Stimulated activated CD8-positive, alpha-beta memory T cell treated with anti-CD3 and anti-CD28 coated beads, Interleukin-15, amount 100 ng/mL, for 1 hour (primary cell): ENCODE results near the gene SMIM35.

Experiments
- DNase-seq: peaks from one replicate; pipeline ENCODE4 v3.0.0-alpha.2; 2020; ENCODE audit warnings: low read depth

SMIM35 gene

GRCh38 chr11:118002010-118002540 lies 84.7 kb downstream of the SMIM35 start:
- DNase-seq: no peak

GRCh38 chr11:118001494-118001971 lies 85.2 kb downstream of the SMIM35 start:
- no peak for DNase-seq

- DNase-seq: no peak
Observed at GRCh38 chr11:118000850-118001228, 85.9 kb downstream of the SMIM35 start.

GRCh38 chr11:118000067-118000849 lies 86.5 kb downstream of the SMIM35 start:
- DNase-seq: no peak

GRCh38 chr11:117999354-117999993 lies 87.3 kb downstream of the SMIM35 start:
- DNase-seq: no peak

GRCh38 chr11:117998664-117999353 lies 88.0 kb downstream of the SMIM35 start:
- no peak for DNase-seq

GRCh38 chr11:117997823-117998579 lies 88.8 kb downstream of the SMIM35 start:
- DNase-seq: no peak

- DNase-seq: no peak
Observed at GRCh38 chr11:117997406-117997805, 89.4 kb downstream of the SMIM35 start.

GRCh38 chr11:117996058-117996457 lies 90.7 kb downstream of the SMIM35 start:
- DNase-seq: no peak

GRCh38 chr11:117995472-117995871 lies 91.3 kb downstream of the SMIM35 start:
- DNase-seq: no peak

GRCh38 chr11:117993988-117994745 lies 92.6 kb downstream of the SMIM35 start:
- no peak for DNase-seq

GRCh38 chr11:117992620-117993019 lies 94.1 kb downstream of the SMIM35 start:
- DNase-seq: no peak

GRCh38 chr11:117992136-117992535 lies 94.6 kb downstream of the SMIM35 start:
- no peak for DNase-seq

GRCh38 chr11:117989351-117990102 lies 97.2 kb downstream of the SMIM35 start:
- no peak for DNase-seq

GRCh38 chr11:117986981-117987574 lies 99.7 kb downstream of the SMIM35 start:
- no peak for DNase-seq

GRCh38 chr11:117985953-117986887 lies 100.5 kb downstream of the SMIM35 start, which contains the start of gene IL10RA:
TSS of gene IL10RA (plus strand) at chr11:117986394. CDS start at chr11:117986468, 74 bp downstream.
- DNase-seq: peak; percentile 56

- no peak for DNase-seq
Observed at GRCh38 chr11:117984476-117984875, 102.3 kb downstream of the SMIM35 start.

GRCh38 chr11:117983163-117983475 lies 103.6 kb downstream of the SMIM35 start:
- DNase-seq: no peak

- no peak for DNase-seq
Observed at GRCh38 chr11:117980720-117981119, 106.0 kb downstream of the SMIM35 start.
